GM21717 (cell line): ENCODE measurements around the gene PPP1R1B.

Experiments used
- ATAC-seq: cut with Tn5 transposase; IDR thresholded peaks from one replicate; pipeline ENCODE4 v1.9.1; 2021; ENCODE audit warnings: mild to moderate bottlenecking, moderate library complexity; ENCODE audit not compliant: unreplicated experiment

Gene PPP1R1B

DNA sequence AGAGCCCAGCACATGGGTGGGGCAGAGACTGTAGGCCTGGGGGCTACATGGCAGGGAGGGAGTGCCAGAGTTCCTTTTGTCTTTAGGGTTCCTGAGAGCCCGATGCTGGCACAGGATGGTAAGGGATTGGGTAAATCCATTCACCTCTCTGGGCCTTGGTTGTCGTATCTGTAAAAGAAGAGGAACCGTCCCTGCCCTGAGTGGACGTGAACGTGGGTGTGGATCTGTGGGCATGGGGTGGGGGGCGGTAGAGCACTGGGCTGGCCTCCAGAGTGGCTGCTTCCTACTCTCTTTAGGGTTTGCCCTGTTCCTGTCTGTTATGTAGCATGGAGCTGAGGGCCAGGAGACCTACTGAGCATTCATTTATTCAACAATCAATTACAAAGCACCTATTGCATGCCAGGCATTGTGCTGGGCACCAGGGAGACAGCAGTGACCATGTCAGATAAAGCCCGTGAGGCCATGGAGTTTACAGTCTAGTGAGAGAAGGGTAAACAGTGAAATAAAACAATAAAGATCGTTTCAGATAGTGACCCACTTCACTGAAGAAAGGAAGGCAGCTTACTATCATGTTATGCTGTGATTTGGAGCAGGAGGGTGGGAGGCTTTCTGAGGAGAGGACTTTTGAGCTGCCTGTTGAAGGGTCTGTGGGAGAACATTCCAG, 25.3 kb downstream of the PPP1R1B start:
- no peak for ATAC-seq

DNA sequence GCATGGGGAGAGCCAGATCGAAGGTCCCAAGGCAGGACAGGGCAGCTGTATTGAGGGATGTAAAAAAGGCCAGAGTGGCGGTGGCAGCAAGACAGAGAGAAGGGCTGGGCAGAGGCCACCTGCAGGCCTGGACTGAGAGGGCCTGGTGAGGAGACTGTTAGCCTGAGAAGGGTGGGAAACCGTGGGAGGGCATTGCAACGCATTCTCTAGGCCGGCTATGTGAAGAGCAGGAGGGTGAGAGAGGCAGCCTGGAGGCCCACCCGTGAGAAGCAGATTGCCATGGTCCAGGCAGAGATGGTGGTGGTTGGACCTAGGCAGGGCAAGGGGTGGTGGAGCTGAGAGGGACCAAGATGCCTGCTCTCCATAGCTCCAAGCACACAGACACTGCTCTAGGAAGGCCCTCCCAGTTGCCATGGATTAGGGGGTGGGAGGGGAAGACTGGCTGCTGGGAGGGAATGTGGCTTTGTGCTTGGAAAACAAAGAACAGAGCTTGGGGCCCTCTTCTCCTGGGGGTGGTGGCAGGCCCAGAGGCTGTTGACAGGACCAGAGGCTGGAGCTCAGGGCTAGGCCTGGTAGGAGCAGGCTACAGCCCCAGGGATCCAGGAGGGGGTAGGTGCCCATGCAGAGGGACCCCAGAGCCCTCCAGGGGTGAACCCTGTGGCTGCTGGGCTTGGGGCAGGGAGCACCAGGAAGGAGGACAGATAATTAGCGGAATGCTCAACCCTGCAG, 26.0 kb downstream of the PPP1R1B start:
- ATAC-seq: no peak

DNA sequence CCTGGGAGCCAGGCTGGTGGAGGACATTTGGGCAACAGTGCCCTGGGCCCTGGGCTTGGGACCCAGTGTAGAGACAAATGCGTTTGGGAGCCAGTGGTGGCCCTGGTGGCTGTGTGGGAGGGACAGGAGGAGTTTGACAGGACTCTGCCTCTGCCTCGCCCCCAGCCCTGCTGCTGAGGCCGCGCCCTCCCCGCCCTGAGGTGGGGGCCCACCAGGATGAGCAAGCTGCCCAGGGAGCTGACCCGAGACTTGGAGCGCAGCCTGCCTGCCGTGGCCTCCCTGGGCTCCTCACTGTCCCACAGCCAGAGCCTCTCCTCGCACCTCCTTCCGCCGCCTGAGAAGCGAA, 26.5 kb downstream of the PPP1R1B start:
- no peak for ATAC-seq

- no peak for ATAC-seq
Measured at GRCh38 chr17:39653662-39654331, 27.0 kb downstream of the PPP1R1B start.

DNA sequence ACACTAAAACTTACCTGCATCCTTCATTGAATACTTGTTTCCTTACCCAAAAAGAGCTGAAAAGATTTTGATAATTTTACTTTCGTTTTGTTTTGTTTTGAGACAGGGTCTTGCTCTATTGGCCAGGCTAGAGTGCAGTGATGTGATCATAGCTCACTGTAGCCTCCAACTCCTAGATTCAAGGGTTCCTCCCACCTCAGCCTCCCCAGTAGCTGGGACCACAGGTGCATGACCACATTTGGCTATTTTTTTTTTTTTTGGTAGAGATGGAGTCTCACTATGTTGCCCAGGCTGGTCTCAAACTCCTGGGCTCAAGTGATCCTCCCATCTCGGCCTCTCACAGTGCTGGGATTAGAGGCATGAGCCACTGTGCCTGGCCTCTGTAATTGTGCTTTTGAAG, 28.4 kb downstream of the PPP1R1B start:
- no peak for ATAC-seq

- no peak for ATAC-seq
Measured at GRCh38 chr17:39658346-39658745, 31.6 kb downstream of the PPP1R1B start.

DNA sequence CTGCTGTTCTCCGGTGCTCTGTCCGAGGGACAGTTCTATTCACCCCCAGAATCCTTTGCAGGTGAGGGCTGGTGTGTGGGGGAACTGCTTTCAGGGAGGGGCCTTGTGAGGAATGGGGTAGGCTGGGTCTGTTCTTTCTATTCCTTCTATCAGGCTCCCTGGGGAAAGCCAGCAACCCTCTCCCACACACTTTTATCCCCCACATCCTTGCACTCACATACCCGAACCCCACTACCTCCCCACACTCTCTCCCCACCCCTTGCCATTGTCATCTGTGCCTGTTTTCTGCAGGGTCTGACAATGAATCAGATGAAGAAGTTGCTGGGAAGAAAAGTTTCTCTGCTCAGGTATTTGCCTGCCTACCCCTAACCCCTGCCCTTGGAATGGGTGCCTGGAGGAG, 32.0 kb downstream of the PPP1R1B start:
- no peak for ATAC-seq

DNA sequence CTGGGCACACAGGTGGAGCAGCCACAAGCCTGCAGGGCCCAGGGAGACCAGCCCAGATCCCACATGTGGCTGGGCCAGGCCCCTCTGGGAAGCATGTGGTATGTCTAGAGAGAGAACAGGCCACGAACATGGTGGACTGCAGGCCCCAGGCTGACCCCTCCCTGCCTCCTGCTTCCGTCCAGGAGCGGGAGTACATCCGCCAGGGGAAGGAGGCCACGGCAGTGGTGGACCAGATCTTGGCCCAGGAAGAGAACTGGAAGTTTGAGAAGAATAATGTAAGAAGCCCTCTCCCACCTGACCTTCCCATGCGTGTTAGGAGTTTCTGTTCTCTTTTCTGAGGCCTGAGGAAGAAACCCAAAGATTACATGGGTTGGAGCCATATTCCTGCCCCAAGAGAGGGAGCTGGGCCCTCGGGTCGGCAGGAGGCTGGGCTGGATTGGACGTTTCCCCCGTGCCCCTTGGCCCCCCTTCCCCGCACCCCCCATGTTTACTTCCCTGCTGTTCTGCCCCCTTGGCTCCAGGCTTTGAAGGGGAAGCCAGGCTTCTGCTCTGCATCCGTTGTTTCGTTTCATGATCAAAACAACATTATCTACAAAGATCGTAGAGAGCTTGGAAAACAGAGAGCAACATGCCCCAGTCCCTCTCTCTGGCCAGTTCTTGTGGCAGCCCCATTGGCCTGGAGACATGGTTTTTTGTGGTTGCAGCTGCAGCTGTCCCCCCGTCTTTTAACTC, 32.7 kb downstream of the PPP1R1B start:
- ATAC-seq: no peak

- no peak for ATAC-seq
Measured at GRCh38 chr17:39660011-39660360, 33.2 kb downstream of the PPP1R1B start.

DNA sequence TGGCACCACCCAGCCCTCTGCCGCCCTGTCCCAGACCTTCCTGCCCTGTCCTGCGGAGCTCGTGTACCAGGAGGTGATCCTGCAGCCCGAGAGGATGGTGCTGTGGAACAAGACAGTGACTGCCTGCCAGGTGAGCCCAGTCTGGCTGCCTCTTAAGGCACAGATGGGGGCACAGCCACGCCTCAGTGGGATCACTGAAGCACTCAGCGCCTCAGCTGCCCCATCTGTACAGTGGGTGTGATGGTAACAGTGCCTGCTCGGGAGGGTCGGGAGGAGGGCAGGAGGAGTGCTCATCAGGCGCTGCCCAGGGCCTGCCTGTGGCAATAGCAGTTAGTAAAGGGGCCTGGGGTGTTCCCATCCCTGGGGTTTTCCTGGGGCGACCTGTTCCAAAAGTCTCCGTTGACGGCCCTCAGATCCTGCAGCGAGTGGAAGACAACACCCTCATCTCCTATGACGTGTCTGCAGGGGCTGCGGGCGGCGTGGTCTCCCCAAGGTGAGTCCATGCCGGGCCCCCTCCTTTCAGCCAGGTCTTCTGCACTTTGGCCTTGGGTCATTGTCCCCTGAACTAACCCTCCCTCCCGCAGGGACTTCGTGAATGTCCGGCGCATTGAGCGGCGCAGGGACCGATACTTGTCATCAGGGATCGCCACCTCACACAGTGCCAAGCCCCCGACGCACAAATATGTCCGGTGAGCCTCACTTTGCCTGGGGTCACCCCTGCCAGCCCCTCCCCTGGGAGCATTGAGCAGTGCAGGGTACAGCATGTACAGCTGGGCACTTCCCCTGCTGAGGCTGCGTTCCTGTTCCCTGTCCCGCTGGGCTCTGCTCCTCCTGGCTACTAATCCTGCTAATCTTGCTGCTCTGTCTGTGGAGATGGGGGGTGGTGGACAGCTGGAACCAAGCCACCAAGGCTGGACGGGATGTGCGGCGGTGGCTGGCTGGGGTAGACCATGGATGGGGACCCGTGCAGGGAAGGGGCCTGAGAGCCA, 33.9 kb downstream of the PPP1R1B start:
- no peak for ATAC-seq

DNA sequence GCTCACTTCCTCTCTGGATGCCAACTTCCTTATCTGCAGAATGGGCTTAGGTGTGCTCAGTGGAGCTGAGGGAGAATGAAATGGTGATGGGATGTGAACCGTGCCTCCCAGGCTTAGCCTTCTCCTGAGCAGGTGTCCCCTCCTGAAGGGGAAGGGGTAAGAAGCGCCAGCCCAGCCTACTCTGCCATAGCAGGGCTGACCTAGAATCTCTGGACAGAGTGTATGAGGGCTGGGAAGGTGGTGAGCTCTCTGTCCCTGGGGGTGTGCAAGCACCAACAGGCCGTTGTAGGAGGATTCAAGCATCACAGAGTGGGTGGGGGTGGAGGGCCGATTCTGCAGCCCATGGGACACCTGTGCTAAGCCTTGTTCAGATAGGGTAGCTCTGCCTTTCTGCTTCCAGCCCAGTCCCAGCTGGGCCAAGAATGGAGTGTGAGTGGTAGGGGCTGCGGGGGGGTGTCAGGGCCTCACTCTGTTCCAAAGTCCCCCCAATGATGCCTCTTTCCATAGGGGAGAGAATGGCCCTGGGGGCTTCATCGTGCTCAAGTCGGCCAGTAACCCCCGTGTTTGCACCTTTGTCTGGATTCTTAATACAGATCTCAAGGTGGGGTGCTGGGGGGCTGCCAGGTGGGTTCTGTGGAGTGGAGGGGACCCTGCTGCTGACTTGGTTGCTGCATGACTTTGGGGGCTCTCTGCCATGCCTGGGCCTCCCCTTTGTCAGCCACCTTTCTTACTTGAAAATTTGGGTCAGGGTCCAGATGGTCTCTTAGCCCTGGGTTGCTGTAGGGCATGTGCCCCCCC, 35.2 kb downstream of the PPP1R1B start:
- ATAC-seq: no peak

- ATAC-seq: no peak
Measured at GRCh38 chr17:39662551-39663339, 36.0 kb downstream of the PPP1R1B start.

GRCh38 chr17:39663340-39663687, 36.6 kb downstream of the PPP1R1B start:
- ATAC-seq: no peak

DNA sequence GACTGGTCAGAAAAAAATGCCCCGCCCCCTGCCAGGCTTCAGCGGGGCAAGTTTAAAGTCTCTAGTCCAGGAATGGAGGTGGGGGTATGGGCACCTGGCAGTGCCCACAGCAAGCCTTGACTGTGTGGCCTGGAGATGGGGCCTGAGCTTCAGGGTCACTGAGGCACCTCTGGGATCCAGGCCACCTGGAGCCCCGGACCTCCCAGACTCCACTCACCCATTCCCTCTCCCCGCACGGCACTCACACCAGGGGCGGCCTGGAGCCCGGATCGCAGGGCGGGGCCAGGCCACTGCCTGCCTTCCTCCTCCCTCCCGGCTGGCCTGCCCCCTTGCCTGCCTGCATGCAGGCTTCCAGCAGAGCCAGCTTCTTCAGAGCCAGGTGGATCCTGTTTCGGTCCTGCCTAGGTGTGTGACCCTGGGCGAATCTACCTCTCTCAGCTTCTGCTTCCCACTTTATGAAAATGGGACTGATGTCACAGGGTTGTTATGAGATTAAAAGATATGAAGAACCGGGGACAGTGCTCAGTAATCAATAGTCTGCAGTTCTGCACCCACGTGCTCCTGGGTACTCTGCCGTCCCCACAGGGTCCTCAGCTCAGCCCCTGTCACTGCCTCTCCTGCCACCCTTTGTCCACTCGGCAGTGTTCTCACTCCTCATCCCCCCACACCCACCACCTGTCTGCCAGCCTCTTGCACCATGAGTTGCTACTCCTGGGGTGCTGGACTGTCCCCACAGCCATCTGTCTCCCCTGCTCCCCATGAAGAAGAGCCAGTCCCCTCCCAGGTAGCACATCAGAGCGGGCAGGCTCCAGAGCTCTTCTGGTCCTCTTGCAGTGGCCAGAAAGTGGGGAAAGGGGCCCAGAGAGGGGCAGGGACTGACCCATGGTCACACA, 37.2 kb downstream of the PPP1R1B start:
- no peak for ATAC-seq

DNA sequence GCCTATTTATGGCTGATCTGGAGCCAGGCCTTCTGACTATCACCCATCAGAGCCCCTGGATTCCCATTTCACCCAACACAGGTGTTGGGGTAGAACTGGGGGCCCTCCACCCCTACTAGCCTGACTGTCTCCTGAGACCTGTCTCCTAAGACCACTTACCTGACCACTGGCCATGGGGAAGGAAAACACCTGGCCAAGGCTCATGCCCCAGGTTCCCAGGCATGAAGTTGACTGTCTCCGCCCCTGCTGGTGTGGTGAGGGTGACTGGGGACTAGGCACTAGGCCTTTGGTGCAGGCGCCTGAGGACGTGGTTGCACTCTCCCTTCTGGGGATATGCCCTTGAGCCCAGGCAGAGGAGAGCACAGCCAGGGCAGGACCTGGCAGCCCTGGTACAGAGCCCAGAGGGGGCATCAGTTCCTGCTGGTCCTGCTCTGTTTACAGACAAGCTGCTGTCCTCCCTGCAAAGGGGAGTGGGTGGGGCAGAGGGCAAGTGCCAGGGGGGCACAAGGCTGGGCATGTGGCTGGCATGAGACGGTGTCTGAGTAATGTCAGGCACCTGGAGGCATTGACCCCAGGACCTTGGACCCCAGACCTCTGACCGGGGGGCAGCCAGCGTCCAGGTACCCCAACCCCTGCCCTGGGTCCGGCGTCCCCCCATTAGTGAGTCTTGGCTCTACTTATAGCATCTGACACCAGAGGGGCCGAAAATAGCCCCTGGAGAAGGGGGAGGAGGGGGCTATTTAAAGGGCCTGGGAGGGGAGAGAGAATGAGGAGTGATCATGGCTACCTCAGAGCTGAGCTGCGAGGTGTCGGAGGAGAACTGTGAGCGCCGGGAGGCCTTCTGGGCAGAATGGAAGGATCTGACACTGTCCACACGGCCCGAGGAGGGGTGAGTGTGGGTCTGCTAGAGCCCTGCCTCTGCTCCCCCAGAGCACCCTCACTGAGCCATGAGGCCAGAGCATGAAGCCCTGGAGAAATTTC, 38.1 kb downstream of the PPP1R1B start, which contains the start of gene TCAP:
Gene TCAP (plus strand): TSS at position 769 of the 981 bp plus-strand sequence. CDS start 11 bp downstream, at position 780.
- ATAC-seq: no peak

- no peak for ATAC-seq
Measured at GRCh38 chr17:39665642-39666224, 39.0 kb downstream of the PPP1R1B start.
